AG09309 (cell line): ENCODE data around the gene SMG6.
"Not testable (repeated sequence)": the region's sequence is repeated elsewhere in the genome, so short reads cannot be mapped to it uniquely, and the experiment has no call there.

ENCODE experiments used
- DNase-seq: peaks from one replicate; pipeline ENCODE4 v3.0.0-alpha.2; 2010; ENCODE audit warnings: low read depth
- H3K4me3 ChIP-seq: 2 replicates; pipeline ENCODE4 v1.5.1; 2011; ENCODE audit warnings: mild to moderate bottlenecking, low read depth, low read length, moderate library complexity; ENCODE audit not compliant: control insufficient read depth
- TF ChIP-seq, protein P1 (sequence below): IDR thresholded peaks from 2 replicates; pipeline ENCODE4 v1.5.1; 2011; ENCODE audit warnings: mild to moderate bottlenecking, low read depth, low read length, inconsistent platforms; ENCODE audit not compliant: insufficient read depth, control insufficient read depth; ENCODE audit errors: missing control alignments

SMG6 gene

DNA sequence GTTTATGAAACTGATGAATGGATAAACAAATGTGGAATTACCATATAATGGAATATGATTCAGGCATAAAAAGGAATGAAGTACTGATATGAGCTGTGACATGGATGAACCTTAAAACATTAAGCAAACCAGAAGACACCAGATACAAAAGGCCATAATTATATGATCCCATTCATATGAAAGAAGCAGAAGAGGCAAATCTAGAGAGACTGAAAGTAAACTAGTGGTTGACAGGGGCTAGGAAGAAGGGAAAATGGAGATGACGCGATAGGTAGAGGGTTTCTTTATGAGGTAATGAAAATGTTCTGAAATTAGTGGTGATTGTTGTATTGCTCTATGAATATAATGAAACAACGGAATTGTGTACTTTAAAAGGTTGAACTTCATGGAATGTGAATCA, 160.3 kb downstream of the SMG6 start:
- TF ChIP-seq, protein P1, sequence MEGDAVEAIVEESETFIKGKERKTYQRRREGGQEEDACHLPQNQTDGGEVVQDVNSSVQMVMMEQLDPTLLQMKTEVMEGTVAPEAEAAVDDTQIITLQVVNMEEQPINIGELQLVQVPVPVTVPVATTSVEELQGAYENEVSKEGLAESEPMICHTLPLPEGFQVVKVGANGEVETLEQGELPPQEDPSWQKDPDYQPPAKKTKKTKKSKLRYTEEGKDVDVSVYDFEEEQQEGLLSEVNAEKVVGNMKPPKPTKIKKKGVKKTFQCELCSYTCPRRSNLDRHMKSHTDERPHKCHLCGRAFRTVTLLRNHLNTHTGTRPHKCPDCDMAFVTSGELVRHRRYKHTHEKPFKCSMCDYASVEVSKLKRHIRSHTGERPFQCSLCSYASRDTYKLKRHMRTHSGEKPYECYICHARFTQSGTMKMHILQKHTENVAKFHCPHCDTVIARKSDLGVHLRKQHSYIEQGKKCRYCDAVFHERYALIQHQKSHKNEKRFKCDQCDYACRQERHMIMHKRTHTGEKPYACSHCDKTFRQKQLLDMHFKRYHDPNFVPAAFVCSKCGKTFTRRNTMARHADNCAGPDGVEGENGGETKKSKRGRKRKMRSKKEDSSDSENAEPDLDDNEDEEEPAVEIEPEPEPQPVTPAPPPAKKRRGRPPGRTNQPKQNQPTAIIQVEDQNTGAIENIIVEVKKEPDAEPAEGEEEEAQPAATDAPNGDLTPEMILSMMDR: no peak
- no peak overlapping the region for H3K4me3 ChIP-seq
- no peak for DNase-seq

DNA sequence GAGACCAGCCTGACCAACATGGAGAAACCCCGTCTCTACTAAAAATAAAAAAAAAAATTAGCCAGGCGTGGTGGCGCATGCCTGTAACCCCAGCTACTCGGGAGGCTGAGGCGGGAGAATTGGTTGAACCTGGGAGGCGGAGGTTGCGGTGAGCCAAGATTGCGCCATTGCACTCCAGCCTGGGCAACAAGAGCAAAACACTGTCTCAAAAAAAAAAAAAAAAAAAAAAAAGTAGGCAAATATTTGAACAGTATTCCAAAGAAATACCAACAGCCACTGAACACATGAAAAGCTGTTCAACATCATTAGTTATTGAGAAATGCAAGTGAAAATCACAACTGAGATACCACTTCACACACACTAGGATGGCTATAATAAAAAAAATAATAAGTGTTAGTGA, 160.9 kb downstream of the SMG6 start:
- not testable (repeated sequence) for H3K4me3 ChIP-seq, DNase-seq

DNA sequence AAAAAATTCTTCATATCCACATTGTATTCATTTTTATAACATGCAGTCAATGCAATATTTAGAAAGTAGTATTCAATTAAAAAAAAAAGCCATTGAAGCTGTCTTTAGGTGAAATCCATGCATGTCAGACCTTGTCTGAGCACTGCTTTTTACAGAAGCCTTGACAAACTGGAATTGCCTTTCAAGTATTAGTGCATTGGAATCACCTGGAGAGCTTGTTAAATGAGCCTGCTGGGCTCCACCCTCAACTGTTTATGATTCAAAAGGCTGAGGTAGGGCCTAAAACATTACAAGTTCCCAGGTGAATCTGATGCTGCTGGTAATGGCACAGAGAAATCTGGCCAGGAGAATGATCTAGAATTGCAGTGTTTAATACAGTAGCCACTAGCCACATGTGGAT, 162.9 kb downstream of the SMG6 start:
- no peak for DNase-seq
- TF ChIP-seq, protein P1: no peak
- no peak overlapping the region for H3K4me3 ChIP-seq

DNA sequence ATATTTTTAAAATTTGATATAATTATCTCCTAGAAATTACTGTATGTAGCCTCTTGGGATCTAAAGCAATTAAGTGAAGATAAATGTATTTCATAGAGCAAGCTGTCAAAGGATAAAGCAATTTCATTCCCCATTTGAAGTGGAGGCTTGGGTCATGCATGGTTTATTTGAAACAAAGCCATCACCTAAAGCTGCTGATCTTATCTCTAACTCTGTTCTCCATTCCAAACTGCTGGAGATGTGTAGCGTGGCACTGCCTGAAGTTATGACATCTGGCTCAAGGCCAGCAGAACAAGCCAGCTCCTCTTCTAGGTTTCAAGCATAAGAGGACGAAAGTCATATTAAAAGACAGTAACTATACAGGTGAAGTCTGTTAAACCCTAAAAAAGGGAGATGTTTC, 164.8 kb downstream of the SMG6 start:
- TF ChIP-seq, protein P1: no peak
- DNase-seq: no peak
- H3K4me3 ChIP-seq: no peak overlapping the region

DNA sequence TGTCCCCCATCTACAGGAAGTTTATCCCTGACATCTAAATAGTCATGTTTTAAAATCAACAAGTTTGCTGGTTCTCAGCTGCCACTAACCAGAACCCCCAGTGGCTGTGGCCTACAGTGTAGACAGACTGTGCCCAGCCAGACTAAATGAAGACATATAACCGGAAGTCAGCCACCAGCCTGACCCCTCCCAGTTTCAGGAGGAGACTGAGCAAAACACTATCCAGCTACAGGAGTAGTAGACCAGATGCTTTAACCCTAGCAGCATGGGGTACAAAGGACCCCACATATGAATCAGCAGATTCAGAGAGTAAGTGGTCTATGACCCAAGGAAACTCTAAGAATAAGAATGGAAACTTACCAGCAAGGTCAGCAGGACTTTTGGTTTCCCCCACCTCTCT, 165.3 kb downstream of the SMG6 start:
- no peak for DNase-seq

DNA sequence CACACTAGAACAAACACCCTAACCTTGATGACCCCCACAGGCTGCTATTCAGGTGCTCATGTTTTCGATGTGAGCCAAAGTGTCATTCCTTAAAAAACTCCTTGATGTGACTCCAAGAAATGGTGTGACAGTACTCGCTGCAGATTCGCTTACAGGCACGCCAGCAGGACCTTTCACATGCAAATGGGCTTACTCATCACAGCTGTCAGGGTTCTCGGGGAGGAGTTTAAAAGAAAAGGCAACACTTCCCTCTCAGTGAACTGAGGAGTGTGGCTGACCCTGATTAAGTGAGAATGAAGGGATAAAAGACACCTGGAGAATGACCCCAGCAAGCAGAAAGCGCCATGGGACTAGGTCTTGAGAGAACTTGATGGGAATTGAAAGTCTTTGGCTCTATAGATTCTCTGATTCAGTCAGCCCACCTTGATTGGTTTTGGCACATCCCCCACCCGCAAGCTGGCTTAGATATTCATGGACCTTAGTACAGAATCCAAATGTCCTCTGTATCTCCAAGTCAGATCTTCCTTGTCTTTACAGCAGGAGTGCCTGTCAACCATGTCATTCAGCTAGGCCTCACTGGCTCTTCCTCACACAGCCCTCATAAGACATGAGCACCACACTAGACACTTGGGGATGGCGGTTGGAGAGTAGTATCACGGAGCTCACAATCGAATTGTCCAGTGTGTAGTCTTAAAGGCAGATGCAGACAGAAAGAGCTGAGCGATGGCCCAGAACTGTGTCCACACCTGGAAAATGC, 166.1 kb downstream of the SMG6 start:
- peak; percentile 32 for DNase-seq
- TF ChIP-seq, protein P1: no peak
- H3K4me3 ChIP-seq: no peak overlapping the region

More for the DNA sequence above, 165.3 kb downstream of the SMG6 start:
- TF ChIP-seq, protein P1: no peak
- H3K4me3 ChIP-seq: no peak overlapping the region

DNA sequence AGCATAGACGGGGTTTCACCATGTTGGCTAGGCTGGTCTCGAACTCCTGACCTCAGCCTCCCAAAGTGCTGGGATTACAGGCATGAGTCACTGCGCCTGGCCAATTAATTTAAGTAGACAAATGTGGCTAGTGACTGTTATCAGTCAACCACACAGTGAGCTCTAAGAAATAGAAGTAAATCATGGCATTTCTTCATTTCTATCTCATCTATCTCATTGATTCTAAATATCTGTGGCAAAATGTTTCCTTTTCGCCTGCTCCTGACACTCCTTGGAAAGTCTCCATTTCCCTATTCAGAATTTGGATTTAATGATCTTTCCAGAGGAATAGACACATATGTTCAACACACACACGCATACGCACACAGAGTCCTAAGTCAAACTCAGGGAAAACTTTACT, 167.3 kb downstream of the SMG6 start:
- TF ChIP-seq, protein P1: no peak
- no peak overlapping the region for H3K4me3 ChIP-seq
- no peak for DNase-seq
